Cortex of kidney (tissue), 1 donor: ENCODE data around the gene EYS.
"Not testable (repeated sequence)": the region's sequence is repeated elsewhere in the genome, so short reads cannot be mapped to it uniquely, and the experiment has no call there.

Source experiments
- DNase-seq: peaks from one replicate; lab custom pipeline; 2025; lab: John Stamatoyannopoulos, UW

EYS gene

GRCh38 chr6:63904650-63905248, 1802.3 kb downstream of the EYS start:
- DNase-seq: no peak

- DNase-seq: no peak
These were observed 1807.5 kb downstream of the EYS start for GRCh38 chr6:63899550-63899949.

GRCh38 chr6:63897952-63898351, 1809.1 kb downstream of the EYS start:
- DNase-seq: no peak

- no peak for DNase-seq
These were observed 1809.6 kb downstream of the EYS start for GRCh38 chr6:63897459-63897858.

- DNase-seq: no peak
These were observed 1818.6 kb downstream of the EYS start for GRCh38 chr6:63888416-63888815.

GRCh38 chr6:63887804-63888203, 1819.2 kb downstream of the EYS start:
- not testable (repeated sequence) for DNase-seq

GRCh38 chr6:63887002-63887751, 1819.8 kb downstream of the EYS start:
- DNase-seq: no peak

GRCh38 chr6:63886341-63886740, 1820.7 kb downstream of the EYS start:
- no peak for DNase-seq

GRCh38 chr6:63883597-63883996, 1823.4 kb downstream of the EYS start:
- no peak for DNase-seq

GRCh38 chr6:63882208-63882607, 1824.8 kb downstream of the EYS start:
- DNase-seq: no peak

- no peak for DNase-seq
These were observed 1825.2 kb downstream of the EYS start for GRCh38 chr6:63881791-63882190.

- DNase-seq: no peak
These were observed 1834.8 kb downstream of the EYS start for GRCh38 chr6:63872233-63872632.

GRCh38 chr6:63868351-63868750, 1838.7 kb downstream of the EYS start:
- DNase-seq: no peak

GRCh38 chr6:63864671-63865318, 1842.2 kb downstream of the EYS start:
- no peak for DNase-seq

- DNase-seq: no peak
These were observed 1843.0 kb downstream of the EYS start for GRCh38 chr6:63864061-63864460.

GRCh38 chr6:63862486-63863198, 1844.4 kb downstream of the EYS start:
- DNase-seq: no peak

- DNase-seq: no peak
These were observed 1847.5 kb downstream of the EYS start for GRCh38 chr6:63859528-63859927.

- no peak for DNase-seq
These were observed 1848.3 kb downstream of the EYS start for GRCh38 chr6:63858691-63859090.

GRCh38 chr6:63856271-63856670, 1850.8 kb downstream of the EYS start:
- no peak for DNase-seq

- no peak for DNase-seq
These were observed 1862.7 kb downstream of the EYS start for GRCh38 chr6:63844287-63844686.

GRCh38 chr6:63839485-63839884, 1867.5 kb downstream of the EYS start:
- no peak for DNase-seq

GRCh38 chr6:63828678-63829077, 1878.3 kb downstream of the EYS start:
- not testable (repeated sequence) for DNase-seq

- no peak for DNase-seq
These were observed 1882.3 kb downstream of the EYS start for GRCh38 chr6:63824722-63825121.
